T-cell (primary cell): ENCODE measurements around the gene MLPH. TPM values are rescaled to one million over a fixed set of nuclear protein-coding genes. Genes with fewer than 3 reads are reported as not detected.
A peak's percentile ranks its signal among the peaks of the same experiment; 100 is the strongest.

Experiments used
- ATAC-seq, 4 experiments: fragments of 200-7000 bp in 3 of 4; fragments of 150-1000 bp in 1 of 4; cut with Tn5 transposase; replicated peaks in 1 of 4; 1 replicate in 3 of 4; 2 replicates in 1 of 4; pipeline ENCODE4 v1.10.0; 2021; ENCODE audit warnings: moderate library complexity in 3 of 4, mild to moderate bottlenecking in 2 of 4, moderate number of reproducible peaks in 1 of 4
- CTCF ChIA-PET, 2 donors: fragments of 300-600 bp; sonication (Branson Sonifier 250); formaldehyde crosslinking; loops; one replicate each; lab custom pipeline; 2022; ENCODE audit warnings: antibody characterized with exemption in 2 of 2; lab: Charles Lee
- POLR2A ChIA-PET, 2 donors: fragments of 300-600 bp; sonication (Branson Sonifier 250); formaldehyde crosslinking; loops; one replicate each; lab custom pipeline; 2022; ENCODE audit warnings: antibody characterized with exemption in 2 of 2; lab: Charles Lee
- DNase-seq, 35 experiments: peaks; one replicate each; pipeline versions ENCODE4 v3.0.0 to v3.0.0-alpha.2; 2013 to 2023
- H3K27ac ChIP-seq: one replicate; pipeline ENCODE4 v1.5.1; 2013; ENCODE audit warnings: low read length
- H3K27me3 ChIP-seq, 2 experiments: replicated peaks in 1 of 2; 1 replicate in 1 of 2; 2 replicates in 1 of 2; pipeline versions ENCODE4 v1.6.1 to v1.7.0; 2013; ENCODE audit warnings: low read length in 1 of 2, mixed read lengths in 1 of 2; ENCODE audit not compliant: control insufficient read depth in 2 of 2, insufficient read depth in 2 of 2; ENCODE audit errors: extremely low read depth in 1 of 2
- H3K36me3 ChIP-seq, 2 donors: 1 replicate in 1 of 2; 2 replicates in 1 of 2; pipeline versions ENCODE4 v1.6.1 to v1.7.0; 2013; ENCODE audit warnings: low read length in 1 of 2; ENCODE audit not compliant: control insufficient read depth in 2 of 2, insufficient read depth in 1 of 2; ENCODE audit errors: extremely low read depth in 1 of 2
- H3K4me1 ChIP-seq, 2 experiments: 1 replicate in 1 of 2; 2 replicates in 1 of 2; pipeline versions ENCODE4 v1.6.1 to v1.7.0; 2013; ENCODE audit warnings: low read length in 2 of 2, mixed read lengths in 1 of 2; ENCODE audit not compliant: insufficient read depth in 2 of 2, control insufficient read depth in 1 of 2; ENCODE audit errors: extremely low read depth in 1 of 2
- H3K4me3 ChIP-seq, 2 donors: 1 replicate in 1 of 2; 2 replicates in 1 of 2; pipeline versions ENCODE4 v1.5.1 to v1.7.0; 2013; ENCODE audit warnings: mild to moderate bottlenecking in 2 of 2, low read length in 1 of 2, moderate library complexity in 1 of 2; ENCODE audit not compliant: control insufficient read depth in 1 of 2; ENCODE audit errors: extremely low read depth in 1 of 2
- H3K9me3 ChIP-seq: 2 replicates; pipeline ENCODE4 v1.7.0; 2013
- H3K27ac Mint-ChIP-seq, 2 donors: one replicate each; pipeline ENCODE4 v1.8.0; 2020 to 2021; ENCODE audit warnings: mild to moderate bottlenecking in 2 of 2, mixed read lengths in 2 of 2
- H3K27me3 Mint-ChIP-seq, 2 donors: one replicate each; pipeline ENCODE4 v1.8.0; 2021 to 2022; ENCODE audit warnings: mixed read lengths in 2 of 2
- H3K36me3 Mint-ChIP-seq: one replicate; pipeline ENCODE4 v1.8.0; 2021; ENCODE audit warnings: mixed read lengths
- H3K4me1 Mint-ChIP-seq, 3 donors: one replicate each; pipeline ENCODE4 v1.8.0; 2020 to 2022; ENCODE audit warnings: mixed read lengths in 3 of 3, mild to moderate bottlenecking in 1 of 3
- H3K4me3 Mint-ChIP-seq, 3 donors: one replicate each; pipeline ENCODE4 v1.8.0; 2020 to 2022; ENCODE audit warnings: mild to moderate bottlenecking in 3 of 3, mixed read lengths in 3 of 3, moderate library complexity in 3 of 3
- H3K9me3 Mint-ChIP-seq, 3 donors: one replicate each; pipeline ENCODE4 v1.8.0; 2020 to 2022; ENCODE audit warnings: mixed read lengths in 3 of 3
- WGBS: methylation state at CpG from one replicate; pipeline ENCODE4 v1.1.5; 2013; ENCODE audit warnings: missing lambda C conversion rate; ENCODE audit not compliant: insufficient coverage; 5-methylcytosine and 5-hydroxymethylcytosine counted together
- total RNA-seq, 35 experiments: library from RNA in 6 of 35; stranded (reverse) in 6 of 35; fragments of 120-200 nt in 1 of 35; gene quantifications; one replicate each; pipeline versions ENCODE4 v1.2.1 to v1.2.4 and lab custom pipeline; 2013 to 2026

MLPH gene
- 1 to 10 TPM in 1 of 5 donors, under 1 TPM in 2, not detected in 2; 0.55 to 1.4 (median 0.72) TPM for total RNA-seq
- 0.28 TPM for total RNA-seq (2013)
- total RNA-seq (lab: John Stamatoyannopoulos, UW): 0 to 0.70 (median 0) reads per million in 29 experiments

- H3K36me3 Mint-ChIP-seq: no peaks in the 10 kb centered on the region
- ATAC-seq (no peak), DNase-seq (no peak)
- peaks cover 0 to 2% (median 0%) of the 10 kb centered on the region in 3 donors for H3K4me1 Mint-ChIP-seq
- H3K9me3 ChIP-seq: no peaks in the 10 kb centered on the region
- H3K27me3 Mint-ChIP-seq: peaks cover 42 to 61% of the 10 kb centered on the region in 2 donors
- peaks cover 5 to 60% of the 10 kb centered on the region in 2 experiments for H3K27me3 ChIP-seq
- ChIA-PET CTCF (no interaction called here), POLR2A (no interaction called here)
- H3K4me3 Mint-ChIP-seq: no peak within 1 kb of the TSS
- no peaks in the 10 kb centered on the region for H3K36me3 ChIP-seq
- H3K4me1 ChIP-seq: no peaks in the 10 kb centered on the region
- WGBS: 6% methylated on average over 63 of the region's 63 CpGs
- H3K27ac Mint-ChIP-seq: no peak within 1 kb of the TSS
- H3K9me3 Mint-ChIP-seq: peaks cover 0 to 14% (median 14%) of the 10 kb centered on the region in 3 donors
- no peak within 1 kb of the TSS for H3K27ac ChIP-seq
- no peak within 1 kb of the TSS for H3K4me3 ChIP-seq
Observed at GRCh38 chr2:237486819-237487448, at the start of gene MLPH. Gene MLPH, plus strand, starts transcription at chr2:237487251. Its CDS starts 6,176 bp downstream, at chr2:237493427.

DNA sequence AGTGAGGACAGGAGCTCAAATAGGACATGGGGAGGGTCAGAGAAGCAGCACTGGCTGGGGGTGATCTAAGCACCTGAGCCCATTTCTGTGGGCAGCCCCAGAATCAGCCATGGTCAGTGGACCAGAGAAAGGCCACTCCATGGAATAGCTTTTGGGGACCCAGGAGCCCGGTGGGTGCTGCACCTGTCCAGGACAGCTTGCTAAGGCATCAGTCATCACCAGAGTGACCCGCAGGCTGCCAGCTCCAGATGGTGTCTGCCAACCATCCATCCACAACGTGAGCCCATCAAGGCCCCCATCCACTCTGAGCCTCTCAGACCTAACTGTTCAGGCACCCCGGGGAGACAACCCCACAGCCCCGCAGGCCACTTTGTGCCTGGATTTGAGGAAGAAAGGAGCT, 49.5 kb upstream of the MLPH start:
- 100% methylated on average over 2 of the region's 5 CpGs for WGBS
- peaks cover 63 to 86% of the 10 kb centered on the region in 2 experiments for H3K4me1 ChIP-seq
- Mint-ChIP-seq H3K36me3 (no peaks in the 10 kb centered on the region), H3K4me3 (peak overlapping the region in 1 of 3 donors; percentile 33), H3K9me3 (no peaks in the 10 kb centered on the region), H3K4me1 (peaks cover 86 to 90% (median 86%) of the 10 kb centered on the region in 3 donors), H3K27me3 (no peaks in the 10 kb centered on the region), H3K27ac (peak overlapping the region; percentile 74 to 79)
- H3K4me3 ChIP-seq: no peak overlapping the region
- H3K36me3 ChIP-seq: no peaks in the 10 kb centered on the region
- DNase-seq: no peak
- ATAC-seq: no peak
- no peaks in the 10 kb centered on the region for H3K9me3 ChIP-seq
- ChIA-PET CTCF (interaction anchor here in 1 of 2 donors (1.4 kb wide), 1 partner anchor 16 kb away, joined by 7 read pairs; no protein-coding TSS in a partner anchor), POLR2A (no interaction called here)
- H3K27me3 ChIP-seq: no peaks in the 10 kb centered on the region
- H3K27ac ChIP-seq: no peak overlapping the region

DNA sequence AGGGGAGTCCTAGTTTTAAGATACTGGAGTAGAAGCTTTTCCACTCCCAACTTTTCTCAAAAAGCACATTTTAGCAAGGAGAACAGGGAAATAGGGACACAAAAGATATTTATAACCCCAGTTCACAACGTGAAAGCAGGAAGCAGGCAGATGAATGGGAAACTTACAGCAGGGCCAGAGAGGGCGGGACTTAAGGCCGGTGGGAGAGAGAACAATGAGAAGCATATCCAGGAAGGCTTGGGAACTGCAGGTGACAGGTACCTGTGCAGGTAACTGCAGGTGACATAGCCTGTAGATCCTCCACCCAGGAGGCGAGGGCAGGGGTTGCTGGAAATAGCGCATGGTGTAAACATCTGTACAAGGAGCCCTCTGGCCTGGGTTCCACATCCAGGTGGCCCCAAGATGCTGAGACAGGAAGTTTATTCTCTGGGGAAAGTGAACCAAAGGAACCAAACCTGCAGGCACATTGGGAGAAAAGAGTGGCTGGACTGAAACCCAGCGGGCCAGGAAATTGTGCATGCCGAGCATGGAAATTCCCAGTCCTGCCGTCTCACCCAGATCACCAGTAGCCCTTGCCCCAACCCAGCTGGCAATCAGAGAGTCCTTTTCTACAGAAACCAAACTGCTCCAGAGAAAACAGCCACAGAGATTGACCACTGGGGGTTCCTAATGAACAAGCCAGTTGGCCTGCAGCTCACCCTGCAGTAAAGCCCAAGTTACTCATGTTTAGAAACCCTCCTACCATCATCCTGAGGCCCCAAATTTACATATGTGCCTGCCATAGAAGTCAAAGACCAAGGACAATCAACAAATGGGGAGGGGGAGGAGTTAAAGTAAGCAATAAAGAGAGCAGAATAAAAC, 48.7 kb upstream of the MLPH start:
- Histone ChIP-seq H3K27me3 (no peaks in the 10 kb centered on the region), H3K4me3 (no peak overlapping the region), H3K36me3 (no peaks in the 10 kb centered on the region), H3K4me1 (peaks cover 56 to 83% of the 10 kb centered on the region in 2 experiments), H3K9me3 (no peaks in the 10 kb centered on the region), H3K27ac (no peak overlapping the region)
- Mint-ChIP-seq H3K27me3 (no peaks in the 10 kb centered on the region), H3K4me1 (peaks cover 84 to 88% (median 86%) of the 10 kb centered on the region in 3 donors), H3K4me3 (peak overlapping the region in 1 of 3 donors; percentile 33), H3K27ac (peak overlapping the region; percentile 71 to 79), H3K9me3 (no peaks in the 10 kb centered on the region), H3K36me3 (no peaks in the 10 kb centered on the region)
- no peak for DNase-seq
- WGBS: 56% methylated on average over 6 of the region's 8 CpGs
- CTCF ChIA-PET: interaction anchor here in 1 of 2 donors (0.7 to 1.4 kb wide), 2 partner anchors 14 to 17 kb away, joined by 7 to 8 read pairs; no protein-coding TSS in a partner anchor
- POLR2A ChIA-PET: no interaction called here
- no peak for ATAC-seq

DNA sequence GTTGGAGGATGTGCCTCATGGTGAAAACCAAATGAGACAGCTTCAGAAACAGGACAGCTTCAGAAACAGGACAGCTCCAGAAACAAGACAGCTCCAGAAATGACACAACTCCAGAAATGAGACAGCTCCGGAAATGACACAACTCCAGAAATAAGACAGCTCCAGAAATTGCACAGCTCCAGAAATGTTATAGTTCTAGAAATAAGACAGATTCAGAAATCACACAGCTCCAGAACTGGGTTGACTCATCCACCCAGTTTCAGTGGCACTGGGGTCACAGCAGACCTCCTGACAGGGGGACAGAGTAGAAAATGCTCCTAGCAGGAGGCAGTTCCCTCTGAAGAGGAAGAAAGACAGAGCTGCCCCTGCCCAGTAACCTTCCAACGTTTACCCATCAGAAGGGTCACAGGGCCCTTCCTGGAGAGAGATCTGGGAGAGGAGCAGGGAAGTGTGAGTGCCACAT, 46.2 kb upstream of the MLPH start:
- Histone ChIP-seq H3K36me3 (no peaks in the 10 kb centered on the region), H3K4me1 (peaks cover 33 to 61% of the 10 kb centered on the region in 2 experiments), H3K27ac (peak overlapping the region; percentile 26), H3K27me3 (no peaks in the 10 kb centered on the region), H3K9me3 (no peaks in the 10 kb centered on the region), H3K4me3 (no peak overlapping the region)
- Mint-ChIP-seq H3K4me3 (peak overlapping the region in 1 of 3 donors; percentile 40), H3K4me1 (peaks cover 66 to 70% (median 68%) of the 10 kb centered on the region in 3 donors), H3K9me3 (no peaks in the 10 kb centered on the region), H3K36me3 (no peaks in the 10 kb centered on the region), H3K27me3 (no peaks in the 10 kb centered on the region), H3K27ac (peak overlapping the region; percentile 56 to 84)
- ATAC-seq (no peak), DNase-seq (no peak)
- ChIA-PET CTCF (interaction anchor here (0.6 to 2.1 kb wide), 2 partner anchors 19 to 34 kb away, joined by 3 to 9 read pairs; no protein-coding TSS in a partner anchor), POLR2A (no interaction called here)
- no CpG with 5 or more reads among the region's 2 CpGs for WGBS

DNA sequence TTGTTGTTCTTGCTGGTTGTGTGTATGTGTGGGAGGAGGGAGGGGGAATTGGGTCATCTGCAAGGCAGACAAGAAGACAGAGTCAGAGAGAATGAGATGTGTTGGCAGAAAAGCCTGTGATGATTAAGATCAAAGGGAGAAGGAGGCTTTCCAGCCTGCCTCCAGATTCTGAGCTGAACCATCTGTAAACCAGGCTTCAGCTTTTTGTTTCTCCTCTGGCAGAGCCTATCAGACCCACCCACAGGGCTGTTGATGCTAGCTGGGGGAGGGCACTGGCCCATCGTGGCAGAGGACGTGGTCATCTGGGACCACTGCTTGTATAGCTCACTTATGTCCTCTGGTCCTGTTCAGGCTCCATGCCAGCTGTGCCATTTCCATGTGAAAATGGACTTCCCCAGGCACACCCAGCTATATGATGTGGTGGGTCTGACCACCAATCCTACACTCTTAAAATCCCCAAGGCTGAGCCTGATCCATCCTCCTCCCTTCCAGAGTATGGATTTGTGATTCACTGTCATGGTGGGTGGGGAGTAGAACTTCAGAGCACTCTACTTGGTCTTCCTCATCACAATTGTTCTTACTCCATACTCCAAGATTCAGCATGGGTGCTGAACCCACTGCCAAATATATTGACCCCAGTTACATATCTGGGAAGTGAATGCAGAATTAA, 45.3 kb upstream of the MLPH start:
- no peaks in the 10 kb centered on the region for H3K9me3 Mint-ChIP-seq
- no peaks in the 10 kb centered on the region for H3K36me3 Mint-ChIP-seq
- Histone ChIP-seq H3K4me3 (no peak overlapping the region), H3K4me1 (peaks cover 27 to 53% of the 10 kb centered on the region in 2 experiments), H3K9me3 (no peaks in the 10 kb centered on the region), H3K27ac (peak overlapping the region; percentile 16), H3K27me3 (no peaks in the 10 kb centered on the region), H3K36me3 (no peaks in the 10 kb centered on the region)
- ATAC-seq (peak; percentile 82 to 98 (median 90)), DNase-seq (peak in 12 of 35 experiments; percentile 8 to 63 (median 28))
- WGBS: no CpG with 5 or more reads among the region's 2 CpGs
- ChIA-PET CTCF (interaction anchor here (0.8 to 2.1 kb wide), 3 partner anchors 10 to 20 kb away, joined by 3 to 9 read pairs (median 6); no protein-coding TSS in a partner anchor), POLR2A (no interaction called here)
- peaks cover 57 to 63% (median 60%) of the 10 kb centered on the region in 3 donors for H3K4me1 Mint-ChIP-seq
- H3K4me3 Mint-ChIP-seq: peak overlapping the region in 2 of 3 donors; percentile 4 to 40
- no peaks in the 10 kb centered on the region for H3K27me3 Mint-ChIP-seq
- peak overlapping the region; percentile 56 to 84 for H3K27ac Mint-ChIP-seq
